HG02840 (cell line): Measurements from ENCODE around the gene ANK2.

Source experiments
- ATAC-seq: cut with Tn5 transposase; IDR thresholded peaks from one replicate; pipeline ENCODE4 v1.9.1; 2021; ENCODE audit warnings: mild to moderate bottlenecking, moderate library complexity, moderate number of reproducible peaks; ENCODE audit not compliant: unreplicated experiment, low FRiP score

Gene ANK2

GRCh38 chr4:113382704-113383103 is 333.3 kb downstream of the ANK2 start:
- ATAC-seq: no peak

- no peak for ATAC-seq
These were observed 333.8 kb downstream of the ANK2 start for GRCh38 chr4:113383111-113383785.

DNA sequence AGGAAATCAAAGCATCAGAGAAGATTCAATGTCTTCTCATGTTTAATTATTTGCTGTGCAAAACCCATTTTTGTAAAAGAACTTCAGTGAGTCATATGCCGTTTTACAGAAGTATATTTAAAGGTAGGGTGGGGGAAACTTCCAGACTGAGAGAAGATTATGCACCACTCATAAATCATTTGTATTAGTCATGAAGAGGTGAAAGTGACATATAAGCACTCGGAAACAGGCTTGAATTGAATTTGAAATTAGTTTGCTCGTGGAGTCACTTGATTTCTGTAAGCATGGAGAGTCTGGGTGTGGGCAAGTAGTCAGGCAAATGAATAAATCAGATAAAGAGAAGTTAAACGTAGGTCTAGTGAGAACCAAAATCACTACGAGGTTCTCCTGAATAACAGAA is 335.1 kb downstream of the ANK2 start:
- no peak for ATAC-seq

GRCh38 chr4:113385281-113385899 is 335.9 kb downstream of the ANK2 start:
- ATAC-seq: no peak

- ATAC-seq: no peak
These were observed 339.7 kb downstream of the ANK2 start for GRCh38 chr4:113389160-113389559.

- ATAC-seq: no peak
These were observed 341.4 kb downstream of the ANK2 start for GRCh38 chr4:113390850-113391249.

DNA sequence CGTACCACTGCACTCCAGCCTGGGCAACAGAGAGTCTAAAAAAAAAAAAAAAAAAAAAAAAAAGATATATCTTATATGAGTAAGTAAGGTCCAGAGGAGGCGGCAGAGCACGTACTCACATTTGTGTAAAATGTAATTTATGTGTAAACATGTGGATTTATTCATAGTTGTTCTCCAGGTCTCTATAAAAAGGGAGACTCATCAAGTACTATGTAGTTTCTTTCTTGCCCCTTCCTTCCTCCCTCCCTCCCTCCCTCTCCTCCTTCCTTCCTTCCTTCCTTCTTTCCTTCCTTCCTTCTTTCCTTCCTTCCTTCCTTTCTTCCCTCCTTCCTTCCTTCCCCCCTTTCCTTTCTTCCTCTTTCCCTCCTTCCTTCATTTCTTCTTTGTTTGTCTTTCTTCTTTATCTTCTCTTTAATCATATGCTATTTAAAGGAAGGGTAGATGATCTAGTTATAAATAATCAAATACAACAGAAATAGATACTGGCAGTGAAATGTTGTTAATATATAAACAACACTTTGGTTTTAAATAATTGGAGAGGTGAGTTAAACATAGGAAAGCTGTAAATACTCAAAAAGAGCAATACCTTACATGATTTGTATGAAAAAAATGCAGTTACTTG is 344.8 kb downstream of the ANK2 start:
- no peak for ATAC-seq

DNA sequence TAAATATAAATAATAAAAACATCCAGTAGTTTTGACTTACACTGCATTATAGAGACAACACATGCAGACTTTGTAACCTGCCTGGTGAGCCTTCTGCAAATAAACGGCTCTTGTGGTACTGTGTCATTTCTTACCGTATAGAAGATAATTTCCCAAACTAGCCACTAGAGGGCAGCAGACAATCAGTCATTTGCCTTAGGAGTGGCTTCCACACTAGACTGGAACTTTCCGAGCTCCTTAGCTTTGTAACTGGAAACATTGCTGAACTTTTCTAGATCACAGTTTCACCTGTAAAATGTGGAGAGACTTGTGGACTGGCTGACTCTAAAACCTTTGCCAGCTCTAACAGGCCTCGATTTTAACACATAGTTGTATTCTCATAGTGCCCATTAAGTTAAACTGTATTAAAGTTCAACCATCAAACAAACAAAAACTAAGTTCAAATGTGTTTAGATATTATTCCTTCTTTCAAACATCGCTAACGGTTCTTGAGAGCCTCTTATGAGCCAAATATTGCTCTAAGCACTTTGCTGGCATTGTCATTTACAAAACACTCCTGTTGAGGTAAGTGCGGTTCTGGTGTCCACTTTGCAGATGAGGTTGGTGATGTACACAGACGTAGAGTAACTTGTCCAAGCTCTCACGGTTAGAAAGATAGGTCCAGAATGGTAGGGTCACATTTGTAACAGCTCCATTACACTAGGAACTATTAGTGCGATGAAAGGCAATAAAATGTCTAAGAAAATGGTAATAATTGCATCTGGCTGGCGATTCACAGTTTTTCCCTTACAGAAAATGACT is 345.5 kb downstream of the ANK2 start:
- peak; percentile 88 for ATAC-seq

DNA sequence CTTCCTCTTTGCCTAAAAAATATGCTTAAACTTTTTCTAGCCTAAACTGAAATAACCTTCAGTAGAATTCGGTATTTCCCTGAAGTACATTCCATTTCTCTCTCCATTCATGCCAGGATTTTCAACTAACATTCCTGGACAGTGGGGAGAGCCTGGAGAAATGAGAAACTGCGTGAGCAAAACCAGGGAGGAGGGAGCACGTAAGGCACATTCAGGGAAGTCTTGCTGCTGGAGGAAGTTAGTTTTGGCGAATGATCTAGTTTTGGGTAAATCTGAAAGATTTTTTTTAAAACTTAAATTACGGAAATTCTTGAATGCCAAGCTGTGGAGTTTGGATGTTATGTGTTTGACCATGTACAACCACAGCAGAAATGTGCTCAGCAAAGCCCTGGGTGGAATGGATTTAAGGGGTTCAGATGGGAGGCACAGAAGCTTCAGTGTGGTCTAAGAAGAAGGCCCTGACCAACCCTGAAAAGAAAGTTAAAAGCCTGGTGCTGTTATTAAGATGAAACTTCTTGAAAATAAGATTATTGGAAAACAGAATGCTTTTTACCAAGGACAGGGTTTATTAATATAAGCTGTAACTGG is 347.8 kb downstream of the ANK2 start:
- ATAC-seq: no peak

DNA sequence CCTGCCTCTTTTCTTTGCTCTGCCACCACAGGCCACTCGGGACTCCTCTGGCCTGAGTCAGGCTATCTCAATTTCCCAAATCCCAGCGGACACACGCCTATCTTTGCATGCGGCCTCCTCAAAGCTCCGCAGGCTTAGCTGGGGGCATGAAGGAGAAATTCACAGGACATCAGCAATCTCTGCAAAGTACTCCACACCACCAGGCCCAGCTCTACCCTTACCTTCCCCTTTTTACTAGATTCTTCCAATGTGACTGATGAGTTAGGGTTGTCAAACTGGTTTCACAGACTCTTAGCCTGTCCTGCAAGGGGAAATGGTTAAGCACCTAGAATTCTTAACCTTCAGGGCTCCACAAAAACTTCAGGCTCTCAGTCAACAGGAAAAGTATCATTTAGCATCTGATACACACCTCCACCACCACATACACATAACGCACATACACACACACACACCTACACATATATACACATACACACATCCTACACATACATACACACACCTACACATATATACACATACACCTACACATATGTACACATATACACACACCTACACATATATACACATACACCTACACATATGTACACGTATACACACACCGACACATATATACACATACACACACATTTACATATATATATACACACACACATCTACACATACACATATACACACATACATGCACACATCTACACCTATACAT is 349.1 kb downstream of the ANK2 start:
- no peak for ATAC-seq

GRCh38 chr4:113404167-113404571 is 354.7 kb downstream of the ANK2 start:
- ATAC-seq: no peak

DNA sequence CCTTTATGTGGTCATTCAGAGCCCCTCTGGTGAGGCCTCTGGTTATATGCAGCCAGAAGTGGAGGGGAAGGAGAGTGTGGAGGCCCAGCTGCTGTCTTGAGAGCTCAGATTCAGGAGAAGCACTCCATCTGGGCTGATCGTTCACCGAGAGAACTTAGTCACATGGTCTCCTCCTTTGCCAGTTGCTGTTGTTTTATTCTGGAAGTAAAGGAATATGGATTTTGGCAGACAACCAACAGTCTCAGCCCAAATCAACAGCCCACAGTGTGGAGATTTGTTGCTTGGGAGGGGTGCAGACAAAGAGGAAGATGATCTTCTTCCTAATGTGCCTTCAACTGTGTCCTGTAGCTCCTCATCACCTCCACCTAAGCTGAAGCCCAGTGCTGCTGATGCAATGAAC is 355.4 kb downstream of the ANK2 start:
- ATAC-seq: no peak

DNA sequence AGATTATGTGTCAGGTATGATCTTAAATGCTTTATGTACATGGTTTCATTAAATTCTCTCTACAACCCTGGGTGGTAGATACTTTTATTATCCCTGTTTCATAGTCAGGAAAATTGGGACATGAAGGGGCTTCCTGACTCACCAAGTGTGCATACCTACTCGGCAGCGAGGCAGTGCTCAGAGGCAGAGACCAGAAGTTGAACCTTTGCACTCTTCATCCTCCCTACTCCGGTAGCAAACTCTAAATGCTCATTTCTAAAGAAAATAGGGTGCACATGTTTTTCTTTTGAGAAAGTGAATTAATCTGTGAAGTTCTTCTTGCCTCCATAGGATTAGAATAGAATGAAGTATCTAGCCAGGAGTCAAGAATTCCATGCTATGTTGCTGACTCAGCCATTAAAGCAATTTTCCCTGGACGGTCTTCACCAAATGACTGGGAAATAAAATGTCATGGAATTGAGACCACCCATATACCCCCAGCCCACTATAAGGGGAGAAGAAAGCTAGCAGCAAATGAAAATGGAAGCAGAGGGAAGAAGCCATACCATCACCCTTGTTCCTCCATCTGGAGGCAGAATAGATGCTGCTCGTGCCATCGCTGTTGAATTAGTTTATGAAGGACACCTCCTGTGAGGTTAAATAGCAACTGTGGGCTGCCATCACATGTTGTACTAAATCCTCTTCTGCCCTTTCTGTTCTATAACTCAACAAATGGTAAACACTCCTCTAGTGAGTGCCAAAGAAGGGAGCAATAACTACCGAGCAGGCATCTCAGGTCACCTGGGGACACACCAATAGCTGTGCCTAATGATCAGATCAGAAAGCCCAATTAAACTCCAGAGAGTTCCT is 356.6 kb downstream of the ANK2 start:
- ATAC-seq: no peak

DNA sequence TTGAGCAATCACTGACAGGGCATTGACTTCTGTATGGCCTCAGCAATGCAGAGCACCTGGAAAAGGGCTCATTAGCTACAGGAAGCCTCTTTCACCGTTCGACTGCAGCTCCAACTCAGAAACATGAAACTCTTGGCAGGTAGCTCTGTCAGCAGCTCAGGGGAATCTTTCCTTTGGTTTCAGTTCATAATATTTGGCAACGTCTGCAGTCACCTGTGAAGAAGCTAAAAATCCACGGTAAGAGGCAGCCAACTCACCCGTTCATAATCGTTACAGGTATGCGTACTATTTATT is 357.2 kb downstream of the ANK2 start:
- no peak for ATAC-seq

DNA sequence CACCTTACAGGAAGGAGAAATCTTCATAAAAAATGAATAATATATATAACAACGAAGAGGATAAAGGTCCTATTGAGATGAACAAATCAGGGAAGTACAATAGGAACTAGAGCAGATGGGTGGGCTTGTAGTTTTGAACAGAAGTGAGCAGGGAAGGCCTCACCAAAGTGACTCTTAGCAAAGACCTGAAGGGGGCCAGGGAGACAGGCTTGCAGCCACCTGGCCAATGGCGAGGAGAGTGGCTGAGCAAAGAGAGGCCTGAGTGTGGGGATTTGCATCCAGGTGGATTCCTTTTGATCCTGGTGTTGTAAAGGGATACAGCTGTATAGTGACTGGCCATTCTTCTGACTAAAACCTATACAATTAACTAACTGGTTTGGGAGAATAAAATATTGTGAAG is 358.0 kb downstream of the ANK2 start:
- ATAC-seq: no peak

DNA sequence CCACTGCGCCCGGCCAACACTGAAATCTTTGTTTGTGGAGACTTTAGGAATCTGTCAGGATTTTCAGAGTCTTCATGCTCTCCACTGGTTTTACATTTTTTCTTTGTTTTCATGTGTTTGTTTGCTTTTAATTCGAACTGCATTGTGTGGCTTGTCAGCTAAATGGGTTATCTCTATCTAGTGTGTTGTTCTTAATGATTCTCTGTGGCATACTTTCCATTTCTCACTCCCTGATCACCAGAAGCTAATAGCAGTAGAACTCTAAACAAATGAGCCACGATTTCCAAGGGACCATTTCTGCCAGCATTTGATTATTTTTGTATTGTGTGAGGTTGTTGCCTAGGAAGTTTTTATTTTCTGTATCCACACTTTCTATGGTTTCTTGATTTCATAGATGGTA is 359.7 kb downstream of the ANK2 start:
- no peak for ATAC-seq

DNA sequence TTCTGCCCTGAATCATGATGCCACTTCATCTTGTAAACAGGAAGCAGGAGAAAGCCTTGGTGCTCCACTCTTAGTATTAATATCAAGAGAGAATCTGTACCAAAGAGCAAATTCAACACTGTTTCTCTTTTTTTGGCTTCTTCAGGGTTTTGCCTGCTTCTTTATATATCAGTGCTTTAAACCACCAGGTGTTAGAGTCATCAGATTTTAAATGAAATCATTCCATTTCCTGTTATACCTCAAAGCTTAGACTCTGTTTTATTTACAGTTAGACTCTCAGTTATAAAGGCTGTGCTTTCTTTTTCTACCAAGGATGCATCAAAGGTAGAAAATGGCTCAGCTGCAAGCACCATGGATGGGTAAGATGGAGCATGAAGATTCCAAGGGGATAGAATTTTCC is 361.2 kb downstream of the ANK2 start:
- no peak for ATAC-seq

DNA sequence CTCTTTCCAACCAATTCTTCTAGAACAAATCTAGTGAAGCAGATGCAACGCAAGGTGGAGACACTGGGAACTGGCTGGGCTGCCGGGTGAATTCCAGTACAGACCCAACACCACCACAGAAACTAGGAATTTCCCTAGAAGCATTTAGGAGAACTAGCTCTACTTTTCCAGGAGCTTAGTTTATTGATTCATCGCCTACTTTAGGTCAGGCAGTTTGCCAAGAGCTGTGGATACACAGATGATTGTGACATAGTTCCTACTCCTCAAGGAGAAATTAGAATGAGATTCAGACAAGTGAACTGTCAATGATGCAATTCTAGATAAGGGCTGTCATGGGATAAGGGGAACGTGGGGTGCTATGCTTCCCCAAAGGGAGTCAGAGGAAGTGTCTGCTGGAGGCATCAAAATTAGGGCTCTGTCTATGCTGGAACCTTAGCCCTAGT is 362.1 kb downstream of the ANK2 start:
- ATAC-seq: no peak

DNA sequence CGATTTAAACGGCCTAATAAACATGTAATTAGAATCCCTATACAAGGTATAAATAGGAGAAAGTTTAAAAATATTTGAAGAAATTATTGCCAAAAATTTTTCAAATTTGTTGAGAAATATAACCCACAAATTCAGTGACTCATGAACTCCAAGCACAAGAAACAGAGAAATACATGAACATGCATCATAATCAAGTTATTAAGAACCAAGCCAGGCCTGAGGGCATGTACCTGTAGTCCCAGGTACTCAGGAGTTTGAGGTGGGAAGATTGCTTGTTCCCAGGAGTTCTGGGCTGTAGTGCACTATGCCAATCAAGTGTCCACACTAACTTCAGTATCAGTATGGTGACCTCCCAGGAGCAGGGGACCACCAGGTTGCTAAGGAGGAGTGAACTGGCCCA is 370.2 kb downstream of the ANK2 start:
- no peak for ATAC-seq

DNA sequence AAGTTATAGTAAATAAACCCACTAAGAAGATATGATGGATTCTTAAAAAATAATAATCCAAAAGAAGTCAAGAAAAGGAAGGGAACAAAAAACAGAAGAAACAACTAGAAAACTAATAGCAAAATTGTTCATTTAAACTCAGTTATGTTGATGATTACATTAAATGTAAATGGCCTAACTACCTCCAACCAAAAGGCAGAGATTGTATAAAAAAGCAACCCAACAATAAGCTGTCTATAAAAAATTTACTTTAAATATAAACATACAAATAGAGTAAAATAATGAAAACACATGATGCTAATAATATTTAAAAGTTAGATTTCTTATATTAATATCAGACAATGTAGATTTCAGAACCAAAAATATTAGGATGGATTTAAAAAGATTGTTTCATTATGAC is 371.5 kb downstream of the ANK2 start:
- ATAC-seq: no peak
